Adrenal gland (tissue), 12 donors: ENCODE data around the gene SYNGR4. TPM values are rescaled to one million over a fixed set of nuclear protein-coding genes. Genes with fewer than 3 reads are reported as not detected.

ENCODE experiments used
- DNase-seq, 7 donors: peaks; one replicate each; pipeline ENCODE4 v3.0.0-alpha.2; 2019 to 2020
- H3K27ac ChIP-seq, 5 donors: fragments of 200-600 bp; sonication (generic) in 4 of 5; 1 replicate in 3 of 5; 2 replicates in 2 of 5; pipeline versions ENCODE4 v1.5.1 to v1.8.0; 2016 to 2020; ENCODE audit warnings: mild to moderate bottlenecking in 1 of 5
- H3K27me3 ChIP-seq: fragments of 200-600 bp; 2 replicates; pipeline ENCODE4 v1.8.0; 2021
- H3K36me3 ChIP-seq, 2 donors: fragments of 200-600 bp; replicated peaks in 1 of 2; 1 replicate in 1 of 2; 2 replicates in 1 of 2; pipeline versions ENCODE4 v1.5.1 to v1.8.0; 2018 to 2022
- H3K4me1 ChIP-seq, 2 donors: fragments of 200-600 bp; replicated peaks in 1 of 2; 1 replicate in 1 of 2; 2 replicates in 1 of 2; pipeline versions ENCODE4 v1.5.1 to v1.8.0; 2018 to 2021
- H3K4me3 ChIP-seq, 4 donors: fragments of 200-600 bp; sonication (generic) in 3 of 4; one replicate each; pipeline ENCODE4 v1.5.1; 2016 to 2018
- H3K9me3 ChIP-seq, 3 donors: fragments of 200-600 bp; sonication (generic) in 1 of 3; replicated peaks in 1 of 3; 1 replicate in 2 of 3; 2 replicates in 1 of 3; pipeline versions ENCODE4 v1.5.1 to v1.8.0; 2016 to 2021
- CTCF ChIP-seq, 6 experiments: fragments of 450-650 bp in 4 of 6; fragments of 200-600 bp in 2 of 6; sonication (generic) in 1 of 6; IDR thresholded peaks; 1 replicate in 5 of 6; 2 replicates in 1 of 6; pipeline versions ENCODE4 v1.5.1 to v1.8.0; 2016 to 2021; ENCODE audit warnings: antibody characterized with exemption in 6 of 6, mild to moderate bottlenecking in 2 of 6, moderate library complexity in 1 of 6
- POLR2A ChIP-seq, 2 donors: fragments of 450-650 bp; IDR thresholded peaks; one replicate each; pipeline ENCODE4 v1.6.1; 2017; ENCODE audit warnings: antibody characterized with exemption in 2 of 2, mild to moderate bottlenecking in 2 of 2, moderate library complexity in 1 of 2
- WGBS, 4 donors: extraction: QIAGEN DNeasy Blood & Tissue Kit in 2 of 4; methylation state at CpG; one replicate each; pipeline versions ENCODE4 v1.1.5 to v1.1.7; 2013 to 2017; 5-methylcytosine and 5-hydroxymethylcytosine counted together
- intact Hi-C, 2 donors: fragments of 100-400 bp; cut with DNase I; formaldehyde crosslinking; loops; one replicate each; pipeline versions ENCODE4 v1.14.1 to v1.15.0; 2022 to 2023
- polyA plus RNA-seq, 3 donors: library from polyadenylated mRNA; stranded (reverse); fragments of 200-250 nt in 2 of 3; fragments of 350-450 nt in 1 of 3; fragmentation: Illumina TruSeq in 1 of 3; extraction: RNeasy Lipid Tissue Mini Kit (QIAGEN cat#74804) in 1 of 3; gene quantifications; one replicate each; pipeline ENCODE4 v1.2.3, GENCODE V29; 2013 to 2014
- total RNA-seq, 9 donors: library from RNA; depleted of rRNA in 4 of 9; stranded (reverse); fragments of >200 nt in 4 of 9; fragments of 120-200 nt in 1 of 9; fragmentation: NEBNext Ultra II Directional in 1 of 9; extraction: Animal tissue kit (Norgen Biotek cat#: 25700) in 1 of 9; gene quantifications; one replicate each; pipeline versions ENCODE4 v1.1.0 to v1.2.4, GENCODE V29; 2013 to 2023
- donor health status: healthy with polysubstance abuse.
- donor health status: Bipolar disorder and iron deficiency.
- donor health status: DM: yes; HTN: yes; CAD: no.
- donor health status: DM: no; HTN: no; CAD: no.
- donor health status: DM: no; HTN: no; CAD: no.
- donor health status: DM: yes; HTN: yes; CAD: no.

SYNGR4 gene
- total and polyA plus RNA-seq, 12 donors: 0.13 TPM; not detected in 11

DNA sequence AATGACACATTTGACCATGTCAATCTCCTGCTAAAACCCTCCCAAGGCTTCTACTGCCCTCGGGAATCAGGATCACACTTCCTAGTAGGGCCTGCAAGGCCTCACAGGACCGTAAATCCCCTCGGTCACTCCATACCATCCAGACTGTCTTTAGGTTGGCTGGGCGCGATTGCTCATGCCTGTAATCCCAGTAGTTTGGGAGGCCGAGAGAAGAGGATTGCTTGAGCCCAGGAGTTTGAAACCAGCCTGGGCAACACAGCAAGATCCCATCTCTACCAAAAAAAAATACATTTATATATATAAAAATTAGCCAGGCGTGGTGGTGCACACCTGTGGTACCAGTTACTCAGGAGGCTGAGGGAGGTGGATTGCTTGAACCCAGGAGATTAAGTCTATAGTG lies 15.4 kb upstream of the SYNGR4 start:
- Histone ChIP-seq H3K4me1 (peaks cover 9% of the 10 kb centered on the region in 2 donors), H3K4me3 (no peak overlapping the region), H3K36me3 (no peaks in the 10 kb centered on the region), H3K27ac (peak overlapping the region in 3 of 5 donors; percentile 62 to 78 (median 73)), H3K27me3 (no peaks in the 10 kb centered on the region), H3K9me3 (no peaks in the 10 kb centered on the region)
- TF ChIP-seq POLR2A (IDR thresholded peaks at IDR 0.05) (no peak), CTCF (IDR thresholded peaks at IDR 0.05) (no peak)
- DNase-seq: no peak
- intact Hi-C loops: no loop called here
- WGBS, 4 donors: 80 to 88% (median 87%) methylated on average over 3 to 7 of the region's 7 CpGs

DNA sequence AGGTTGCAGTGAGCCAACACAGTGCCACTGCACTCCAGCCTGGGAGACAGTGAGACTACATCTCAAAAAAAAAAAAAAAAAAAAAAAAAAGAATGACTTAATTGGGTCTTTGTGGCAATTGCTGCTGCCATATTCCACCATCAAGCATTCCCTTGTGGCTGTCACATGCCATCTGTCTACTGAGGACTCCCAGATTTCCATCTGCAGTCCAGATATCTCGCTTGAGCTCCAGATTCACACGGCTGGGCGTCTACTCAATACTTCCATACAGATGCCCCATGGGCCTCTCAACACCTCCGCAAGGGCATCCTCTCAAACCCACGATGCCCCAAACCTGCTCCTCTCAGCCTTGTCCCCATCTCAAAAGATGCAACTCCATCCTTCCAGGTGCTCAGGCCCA lies 13.3 kb upstream of the SYNGR4 start:
- Histone ChIP-seq H3K36me3 (no peaks in the 10 kb centered on the region), H3K4me3 (no peak overlapping the region), H3K9me3 (no peaks in the 10 kb centered on the region), H3K27me3 (no peaks in the 10 kb centered on the region), H3K4me1 (peaks cover 9% of the 10 kb centered on the region in 2 donors), H3K27ac (no peak overlapping the region)
- no peak for DNase-seq
- intact Hi-C loops: no loop called here
- TF ChIP-seq CTCF (IDR thresholded peaks at IDR 0.05): no peak
- no peak for TF ChIP-seq POLR2A (IDR thresholded peaks at IDR 0.05)
- 92 to 94% (median 93%) methylated on average over 5 of the region's 5 CpGs for WGBS, 4 donors

DNA sequence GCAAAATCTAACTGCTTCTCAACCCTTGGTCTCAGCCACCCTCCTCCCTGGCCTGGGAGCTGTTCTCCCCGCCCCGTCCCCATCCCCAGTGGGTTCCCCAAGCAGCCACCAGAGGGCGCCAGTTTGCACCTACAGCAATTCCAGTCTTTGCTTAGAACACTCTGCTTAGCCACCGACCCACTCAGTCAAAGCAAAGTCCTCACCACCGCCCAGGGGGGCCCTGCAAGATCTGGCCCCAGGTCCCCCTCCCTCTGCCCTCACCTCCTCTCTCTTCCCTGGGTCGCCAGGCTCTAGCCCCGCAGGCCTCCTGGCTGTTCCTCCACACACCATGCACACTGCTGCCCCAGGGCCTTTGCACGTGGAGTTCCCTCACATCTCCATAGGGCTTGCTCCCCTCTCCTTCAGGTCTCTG lies 12.8 kb upstream of the SYNGR4 start:
- WGBS, 4 donors: 44 to 47% (median 46%) methylated on average over 8 of the region's 8 CpGs
- H3K36me3 ChIP-seq: no peaks in the 10 kb centered on the region
- no peak overlapping the region for H3K27ac ChIP-seq
- TF ChIP-seq CTCF (IDR thresholded peaks at IDR 0.05) (peak; percentile 57 to 78 (median 70)), POLR2A (IDR thresholded peaks at IDR 0.05) (no peak)
- H3K9me3 ChIP-seq: no peaks in the 10 kb centered on the region
- H3K27me3 ChIP-seq: no peaks in the 10 kb centered on the region
- no peak overlapping the region for H3K4me3 ChIP-seq
- intact Hi-C loops: no loop called here
- peak; percentile 70 to 88 (median 76) for DNase-seq
- H3K4me1 ChIP-seq: peaks cover 9% of the 10 kb centered on the region in 2 donors

- Histone ChIP-seq H3K4me3 (no peak overlapping the region), H3K27ac (no peak overlapping the region), H3K27me3 (no peaks in the 10 kb centered on the region), H3K9me3 (no peaks in the 10 kb centered on the region), H3K4me1 (no peaks in the 10 kb centered on the region), H3K36me3 (no peaks in the 10 kb centered on the region)
- TF ChIP-seq CTCF (IDR thresholded peaks at IDR 0.05): no peak
- TF ChIP-seq POLR2A (IDR thresholded peaks at IDR 0.05): no peak
- intact Hi-C loops: no loop called here
- 88 to 94% (median 93%) methylated on average over 5 of the region's 5 CpGs for WGBS, 4 donors
- DNase-seq: no peak
Measured at GRCh38 chr19:48353677-48354076, 10.5 kb upstream of the SYNGR4 start.
